ENCODE results near the gene XYLT1. TPM values are rescaled to one million over a fixed set of nuclear protein-coding genes. Genes with fewer than 3 reads are reported as not detected.

Gene XYLT1
- total RNA-seq, 1 experiment from 2014 or later = 14.5 TPM

DNA sequence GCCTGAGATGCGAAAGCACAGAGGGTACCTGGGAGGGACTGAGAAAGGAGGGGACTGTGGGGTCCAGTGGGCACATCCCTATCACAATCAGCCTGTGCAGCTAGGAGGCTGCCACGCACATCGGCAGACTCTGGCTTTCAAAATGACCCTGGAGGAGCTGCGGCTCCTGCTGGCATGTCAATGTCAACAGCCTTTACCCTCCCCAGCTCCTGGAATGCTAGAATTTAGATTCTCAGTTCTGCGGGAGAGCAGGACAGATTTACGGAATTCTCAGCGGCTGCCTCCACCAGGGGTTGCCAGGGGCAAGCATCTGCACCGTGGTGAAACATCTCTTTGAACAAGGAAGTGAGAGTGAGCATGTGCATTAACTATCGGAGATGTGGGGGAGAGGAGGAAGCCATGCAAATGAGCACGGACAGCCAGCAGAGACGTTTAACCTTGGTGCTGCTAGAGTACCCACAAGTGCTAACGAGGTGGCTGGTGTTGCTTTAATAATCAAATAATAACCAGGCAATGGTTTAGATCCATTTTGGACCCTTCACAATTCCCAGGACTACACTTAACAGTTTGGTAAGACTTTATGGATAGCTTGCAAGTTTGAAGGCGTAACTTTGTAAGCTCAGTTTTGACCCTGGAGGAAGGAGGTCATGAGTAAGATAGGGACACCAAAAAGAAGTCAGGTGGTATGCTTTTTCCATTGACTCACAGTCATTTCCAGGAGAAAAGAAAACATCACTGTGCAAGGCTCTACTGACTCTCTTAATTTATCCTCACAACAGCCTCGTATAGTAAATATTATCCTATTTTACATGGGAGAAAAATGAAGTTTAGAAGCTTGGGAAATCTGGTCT lies 54.1 kb downstream of the XYLT1 start:
- H3K27ac ChIP-seq (ENCODE audit: insufficient read length, low read depth, low read length) = no peak overlapping the region

More for the DNA sequence above, 54.1 kb downstream of the XYLT1 start:
- no peak overlapping the region for H2BK5ac ChIP-seq (ENCODE audit: insufficient read length, low read length)
- H3T11ph ChIP-seq (ENCODE audit: low read length) = no peak overlapping the region
- TF ChIP-seq, protein P1, sequence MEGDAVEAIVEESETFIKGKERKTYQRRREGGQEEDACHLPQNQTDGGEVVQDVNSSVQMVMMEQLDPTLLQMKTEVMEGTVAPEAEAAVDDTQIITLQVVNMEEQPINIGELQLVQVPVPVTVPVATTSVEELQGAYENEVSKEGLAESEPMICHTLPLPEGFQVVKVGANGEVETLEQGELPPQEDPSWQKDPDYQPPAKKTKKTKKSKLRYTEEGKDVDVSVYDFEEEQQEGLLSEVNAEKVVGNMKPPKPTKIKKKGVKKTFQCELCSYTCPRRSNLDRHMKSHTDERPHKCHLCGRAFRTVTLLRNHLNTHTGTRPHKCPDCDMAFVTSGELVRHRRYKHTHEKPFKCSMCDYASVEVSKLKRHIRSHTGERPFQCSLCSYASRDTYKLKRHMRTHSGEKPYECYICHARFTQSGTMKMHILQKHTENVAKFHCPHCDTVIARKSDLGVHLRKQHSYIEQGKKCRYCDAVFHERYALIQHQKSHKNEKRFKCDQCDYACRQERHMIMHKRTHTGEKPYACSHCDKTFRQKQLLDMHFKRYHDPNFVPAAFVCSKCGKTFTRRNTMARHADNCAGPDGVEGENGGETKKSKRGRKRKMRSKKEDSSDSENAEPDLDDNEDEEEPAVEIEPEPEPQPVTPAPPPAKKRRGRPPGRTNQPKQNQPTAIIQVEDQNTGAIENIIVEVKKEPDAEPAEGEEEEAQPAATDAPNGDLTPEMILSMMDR (conservative IDR thresholded peaks at IDR 0.05) = peak; percentile 32; the same call in 2 of the 3 replicates
- H3K4me2 ChIP-seq (ENCODE audit: insufficient read depth, insufficient read length, low read length) = peak overlapping the region; percentile 1
- Mint-ChIP-seq H3K27me3 (ENCODE audit: low read depth) (no peaks in the 10 kb centered on the region; the same call in 1 of the 2 replicates), H3K4me3 (peak overlapping the region in 1 of 2 experiments; percentile 64; a peak in 1 of 5 replicates), H3K27ac (peak overlapping the region in 2 of 3 experiments; percentile 26 to 94; a peak in 6 of 7 replicates), H3K9me3 (peaks cover 3% of the 10 kb centered on the region in 2 experiments; a peak in 2 of 5 replicates), H3K4me1 (peaks cover 52% of the 10 kb centered on the region in 2 experiments), H3K36me3 (ENCODE audit: insufficient read depth in 1 of 3, low read depth in 3 of 3) (peaks cover 5 to 7% (median 6%) of the 10 kb centered on the region in 3 experiments; a peak in 5 of 7 replicates)
- H2BK20ac ChIP-seq (ENCODE audit: low read depth, low read length, poor library complexity, severe bottlenecking) = no peak overlapping the region
- no peaks in the 10 kb centered on the region; the same call in 1 of the 2 replicates for H3K4me1 ChIP-seq (ENCODE audit: insufficient read depth, low read length)
- peaks cover 2% of the 10 kb centered on the region; the same call in 1 of the 2 replicates for H3K79me2 ChIP-seq (ENCODE audit: insufficient read depth, low read length)
- H3K27me3 ChIP-seq (ENCODE audit: insufficient read depth, low read length) = no peaks in the 10 kb centered on the region
- no peak overlapping the region for H2BK12ac ChIP-seq (ENCODE audit: insufficient read length, low read depth, low read length)
- H3K9ac ChIP-seq (ENCODE audit: extremely low read depth, insufficient read length, low read length) = no peak overlapping the region
- no peak overlapping the region for H2AK5ac ChIP-seq (ENCODE audit: insufficient read length, low read length)
- no peaks in the 10 kb centered on the region for H3K9me3 ChIP-seq (ENCODE audit: control insufficient read depth, low read depth, low read length)
- H3K79me1 ChIP-seq (ENCODE audit: insufficient read depth, low read depth, low read length, poor library complexity, severe bottlenecking) = no peaks in the 10 kb centered on the region
- DNase-seq = peak; percentile 56
- H4K20me1 ChIP-seq (ENCODE audit: control insufficient read depth, insufficient read depth, insufficient read length) = no peaks in the 10 kb centered on the region
- no peak overlapping the region for H4K8ac ChIP-seq (replicated peaks; ENCODE audit: insufficient read length, low read depth, low read length)
- H3K4ac ChIP-seq (ENCODE audit: low read depth, low read length) = no peak overlapping the region
- H4K91ac ChIP-seq (ENCODE audit: insufficient read length, low read depth, low read length) = no peak overlapping the region
- no peak overlapping the region for H4K5ac ChIP-seq (ENCODE audit: insufficient read length, low read depth, low read length)
- H3K23me2 ChIP-seq (ENCODE audit: insufficient read length, low read depth, low read length, poor library complexity, severe bottlenecking) = no peaks in the 10 kb centered on the region
- no peak overlapping the region for H2BK15ac ChIP-seq (ENCODE audit: low read depth, low read length)
- H2AFZ ChIP-seq (ENCODE audit: low read length) = no peak overlapping the region
- H3K14ac ChIP-seq (ENCODE audit: insufficient read depth, low read length) = no peak overlapping the region
- WGBS (ENCODE audit: extremely low coverage, insufficient read length, low lambda C conversion rate) = no CpG with 5 or more reads among the region's 14 CpGs
- no peak overlapping the region for H3K23ac ChIP-seq (ENCODE audit: insufficient read length, low read depth, low read length)
- H2BK120ac ChIP-seq (ENCODE audit: low read depth, low read length, poor library complexity, severe bottlenecking) = no peak overlapping the region
- H3K18ac ChIP-seq (ENCODE audit: insufficient read length, low read depth, low read length) = no peak overlapping the region
- H3K56ac ChIP-seq (ENCODE audit: insufficient read length, low read depth, low read length) = no peak overlapping the region

Data from H9 (cell line).